GM12878 (cell line): ENCODE data around the gene DCLRE1C. TPM values are rescaled to one million over a fixed set of nuclear protein-coding genes. Genes with fewer than 3 reads are reported as not detected.

Source experiments
- ATAC-seq: fragments of 200-7000 bp; cut with Tn5 transposase; 3 replicates; pipeline ENCODE4 v1.9.1; 2020; ENCODE audit warnings: mild to moderate bottlenecking, moderate library complexity
- BruUV-seq: library from RNA; stranded (reverse); fragments of 400-500 nt; replicated peaks from 2 replicates; lab custom pipeline; 2021; lab: Mats Ljungman, UMichigan
- CTCF ChIA-PET: fragments of 300-600 bp; sonication (Branson Sonifier 250); formaldehyde crosslinking; extraction: SDS; loops from one replicate; lab custom pipeline; 2021; ENCODE audit warnings: inconsistent platforms; lab: Yijun Ruan, JAX
- POLR2A ChIA-PET: fragments of 350-600 bp; formaldehyde crosslinking; extraction: SDS; loops from one replicate; lab custom pipeline; 2021; ENCODE audit warnings: inconsistent platforms; lab: Charles Lee
- RAD21 ChIA-PET: fragments of 300-600 bp; sonication (Branson Sonifier 250); formaldehyde crosslinking; loops from one replicate; lab custom pipeline; 2023; ENCODE audit warnings: antibody characterized with exemption; ENCODE audit not compliant: unreplicated experiment; lab: Charles Lee
- SMC1A ChIA-PET: fragments of 300-600 bp; sonication (Branson Sonifier 250); formaldehyde crosslinking; loops from one replicate; lab custom pipeline; 2023; ENCODE audit not compliant: unreplicated experiment, uncharacterized antibody; lab: Charles Lee
- DNase-seq: peaks from one replicate; pipeline ENCODE4 v3.0.0-alpha.2; 2011; ENCODE audit warnings: low read depth, low spot score
- FAIRE-seq: peaks from 3 replicates; lab custom pipeline; 2011; peaks lifted over from hg19 to GRCh38; lab: Jason Lieb, UNC
- H2AFZ ChIP-seq: 2 replicates; pipeline ENCODE4 v1.6.0; 2011; ENCODE audit warnings: low read depth, low read length, control low read depth; ENCODE audit not compliant: control insufficient read depth
- H3K27ac ChIP-seq: 2 replicates; pipeline ENCODE4 v1.5.1; 2011; ENCODE audit warnings: control low read depth; ENCODE audit not compliant: control insufficient read depth, insufficient read depth
- H3K27me3 ChIP-seq, 2 experiments: replicated peaks in 1 of 2; 2 replicates each; pipeline versions ENCODE4 v1.6.0 to v1.6.1; 2011; ENCODE audit warnings: low read length in 1 of 2; ENCODE audit not compliant: control insufficient read depth in 2 of 2, insufficient read depth in 2 of 2
- H3K36me3 ChIP-seq, 2 experiments: 2 replicates each; pipeline ENCODE4 v1.5.1; 2011; ENCODE audit warnings: low read length in 1 of 2; ENCODE audit not compliant: control insufficient read depth in 2 of 2, insufficient read depth in 2 of 2
- H3K4me1 ChIP-seq: 2 replicates; pipeline ENCODE4 v1.6.1; 2011; ENCODE audit warnings: mild to moderate bottlenecking, low read length, moderate library complexity, mixed read lengths; ENCODE audit not compliant: control insufficient read depth, insufficient read depth
- H3K4me2 ChIP-seq: 2 replicates; pipeline ENCODE4 v1.6.0; 2011; ENCODE audit warnings: control low read depth; ENCODE audit not compliant: control insufficient read depth, insufficient read depth
- H3K4me3 ChIP-seq: fragments of 200-600 bp; sonication (generic); 2 replicates; pipeline ENCODE4 v1.5.1; 2016
- H3K79me2 ChIP-seq: 2 replicates; pipeline ENCODE4 v1.6.0; 2011; ENCODE audit warnings: low read length; ENCODE audit not compliant: control insufficient read depth, insufficient read depth
- H3K9ac ChIP-seq: 2 replicates; pipeline ENCODE4 v1.8.0; 2011; ENCODE audit warnings: low read length, control low read depth, mixed read lengths; ENCODE audit not compliant: control insufficient read depth, insufficient read depth
- H3K9me3 ChIP-seq: replicated peaks from 3 replicates; pipeline ENCODE4 v1.5.1; 2011; ENCODE audit warnings: mild to moderate bottlenecking, low read length; ENCODE audit not compliant: control insufficient read depth, insufficient read depth
- H4K20me1 ChIP-seq: 2 replicates; pipeline ENCODE4 v1.6.0; 2011; ENCODE audit not compliant: control insufficient read depth, insufficient read depth
- CREB1 ChIP-seq: IDR thresholded peaks from 2 replicates; pipeline ENCODE4 v1.6.1; 2012; ENCODE audit warnings: low read depth, mild to moderate bottlenecking, inconsistent platforms
- EZH2 ChIP-seq: IDR thresholded peaks from 2 replicates; pipeline ENCODE4 v1.6.1; 2012; ENCODE audit warnings: low read depth, mild to moderate bottlenecking, control low read depth, inconsistent platforms, low read length, borderline replicate concordance; ENCODE audit not compliant: control insufficient read depth
- FOXK2 ChIP-seq: fragments of 450-650 bp; IDR thresholded peaks from 2 replicates; pipeline ENCODE4 v1.6.1; 2017; ENCODE audit warnings: mild to moderate bottlenecking, moderate library complexity
- IRF4 ChIP-seq: IDR thresholded peaks from 2 replicates; pipeline ENCODE4 v1.6.1; 2011; ENCODE audit warnings: low read depth, low read length
- KAT2A ChIP-seq: conservative IDR thresholded peaks from 2 replicates; pipeline ENCODE4 v1.6.1; 2011; ENCODE audit warnings: low read depth, low read length; ENCODE audit not compliant: control insufficient read depth
- KDM1A ChIP-seq: fragments of 200-600 bp; sonication (generic); IDR thresholded peaks from 2 replicates; pipeline ENCODE4 v1.6.1; 2016; ENCODE audit warnings: borderline replicate concordance
- KLF5 ChIP-seq: fragments of 450-650 bp; IDR thresholded peaks from 2 replicates; pipeline ENCODE4 v1.6.1; 2014; ENCODE audit warnings: mild to moderate bottlenecking; ENCODE audit not compliant: partially characterized antibody
- MTA2 ChIP-seq: fragments of 450-650 bp; IDR thresholded peaks from 2 replicates; pipeline ENCODE4 v1.6.1; 2016; ENCODE audit warnings: low read depth, mild to moderate bottlenecking, moderate library complexity
- MTA3 ChIP-seq: IDR thresholded peaks from 2 replicates; pipeline ENCODE4 v1.6.1; 2012; ENCODE audit warnings: low read length, inconsistent platforms, borderline replicate concordance
- NFYA ChIP-seq: IDR thresholded peaks from 2 replicates; pipeline ENCODE4 v1.6.1; 2011; ENCODE audit warnings: low read depth, mild to moderate bottlenecking, low read length, improper control_type of control experiment, borderline replicate concordance
- NR2C1 ChIP-seq: fragments of 450-650 bp; IDR thresholded peaks from 2 replicates; pipeline ENCODE4 v1.6.1; 2017; ENCODE audit warnings: antibody characterized with exemption, mild to moderate bottlenecking, moderate library complexity
- POLR2A ChIP-seq: IDR thresholded peaks from 2 replicates; pipeline ENCODE4 v1.6.1; 2011; ENCODE audit warnings: low read depth, mild to moderate bottlenecking, low read length
- POLR2AphosphoS2 ChIP-seq: IDR thresholded peaks from 2 replicates; pipeline ENCODE4 v1.6.1; 2011; ENCODE audit warnings: low read depth, mild to moderate bottlenecking, low read length, improper control_type of control experiment, moderate library complexity
- SMAD5 ChIP-seq: IDR thresholded peaks from 2 replicates; pipeline ENCODE4 v1.6.1; 2016; ENCODE audit warnings: antibody characterized with exemption, low read depth
- SUZ12 ChIP-seq: fragments of 200-600 bp; sonication (generic); IDR thresholded peaks from one replicate; pipeline ENCODE4 v1.6.1; 2018; ENCODE audit warnings: antibody characterized with exemption, mild to moderate bottlenecking; ENCODE audit not compliant: unreplicated experiment
- TCF3 ChIP-seq: IDR thresholded peaks from 2 replicates; pipeline ENCODE4 v1.6.1; 2012; ENCODE audit warnings: low read depth, mild to moderate bottlenecking, low read length, borderline replicate concordance; ENCODE audit not compliant: insufficient read depth
- WGBS: methylation state at CpG from one replicate; pipeline ENCODE4 v1.1.6; 2016; ENCODE audit warnings: low lambda C conversion rate; ENCODE audit not compliant: insufficient replicate concordance, insufficient coverage; ENCODE audit errors: missing lambda C conversion rate; 5-methylcytosine and 5-hydroxymethylcytosine counted together
- in situ Hi-C: fragments of 300-500 bp; cut with MboI; formaldehyde crosslinking; loops from 9 replicates; pipeline ENCODE4 v1.14.3; 2018; ENCODE audit warnings: mixed read lengths
- intact Hi-C: fragments of 100-400 bp; cut with micrococcal nuclease; formaldehyde crosslinking; loops from one replicate; pipeline ENCODE4 v1.14.2; 2022; ENCODE audit not compliant: unreplicated experiment
- polyA plus RNA-seq, 11 experiments: library from polyadenylated mRNA; depleted of rRNA in 4 of 11; unstranded in 6 of 11; stranded (reverse) in 5 of 11; fragments of >200 nt; fragmentation: Nextera tagmentation in 4 of 11; fragmentation: Illumina TruSeq in 1 of 11; extraction: Ambion mirVana in 4 of 11; extraction: Trizol in 1 of 11; gene quantifications; 1 replicate in 1 of 11; 2 replicates in 10 of 11; pipeline versions ENCODE4 v1.2.1 to v1.2.3, GENCODE V29; 2011 to 2016; ENCODE audit warnings: inconsistent platforms in 2 of 11, missing spikeins in 2 of 11, low read depth in 1 of 11
- total RNA-seq, 4 experiments: library from RNA; depleted of rRNA in 3 of 4; stranded (reverse); fragments of >200 nt in 3 of 4; fragmentation: Illumina TruSeq in 1 of 4; extraction: Trizol in 1 of 4; gene quantifications; 2 replicates each; pipeline versions ENCODE4 v1.2.1 to v1.2.3, GENCODE V29; 2013 to 2021
- TF ChIP-seq, protein P1 (sequence below): IDR thresholded peaks from 2 replicates; pipeline ENCODE4 v1.6.1; 2011; ENCODE audit warnings: borderline replicate concordance, low read depth, mild to moderate bottlenecking, moderate library complexity, mixed read lengths, low read length; ENCODE audit not compliant: insufficient read depth; ENCODE audit errors: extremely low read length
- TF ChIP-seq, protein P2 (sequence below): IDR thresholded peaks from 2 replicates; pipeline ENCODE4 v1.6.1; 2012; ENCODE audit warnings: low read length, inconsistent platforms

The DCLRE1C gene
- total and polyA plus RNA-seq, 10 of the 15 experiments (the other 5 are each of a cell fraction or from before 2014, with no cell fraction given), result 15.7 to 43.4 (median 26.0) TPM

DNA sequence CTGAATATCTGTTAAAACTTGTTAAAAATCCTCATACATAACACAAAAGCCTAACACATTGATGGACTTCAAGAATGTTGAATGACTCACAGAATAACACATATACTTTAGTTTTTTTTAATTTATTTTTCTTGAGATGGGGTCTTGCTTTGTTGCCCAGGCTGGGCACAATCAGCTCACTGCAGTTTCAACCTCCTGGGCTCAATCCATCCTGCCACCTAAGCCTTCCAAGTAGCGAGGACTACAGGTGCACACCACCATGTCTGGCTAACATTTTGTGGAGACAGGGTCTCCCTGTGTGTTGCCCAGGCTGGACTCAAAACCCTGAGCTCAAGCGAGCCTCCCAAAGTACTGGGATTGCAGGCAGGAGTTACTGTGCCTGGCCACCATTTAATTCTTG, 47.1 kb downstream of the DCLRE1C start:
- Histone ChIP-seq H3K36me3 (peaks cover 15 to 39% of the 10 kb centered on the region in 2 experiments), H3K9me3 (no peaks in the 10 kb centered on the region; the same call in 2 of the 3 replicates), H3K79me2 (no peaks in the 10 kb centered on the region), H3K9ac (no peak overlapping the region), H3K27me3 (no peaks in the 10 kb centered on the region), H2AFZ (no peak overlapping the region), H4K20me1 (no peaks in the 10 kb centered on the region), H3K4me1 (no peaks in the 10 kb centered on the region), H3K4me2 (no peak overlapping the region), H3K4me3 (no peak overlapping the region), H3K27ac (no peak overlapping the region)
- FAIRE-seq (no peak), DNase-seq (no peak), ATAC-seq (no peak)
- CTCF ChIA-PET, result interaction anchor here (1.7 kb wide), 1 partner anchor 15 kb away, joined by 4 read pairs; no protein-coding TSS in a partner anchor
- TF ChIP-seq KLF5, result no peak
- no peak for TF ChIP-seq SMAD5
- TF ChIP-seq NFYA, result no peak
- peak; percentile 49 for TF ChIP-seq POLR2A
- TF ChIP-seq, protein P1, sequence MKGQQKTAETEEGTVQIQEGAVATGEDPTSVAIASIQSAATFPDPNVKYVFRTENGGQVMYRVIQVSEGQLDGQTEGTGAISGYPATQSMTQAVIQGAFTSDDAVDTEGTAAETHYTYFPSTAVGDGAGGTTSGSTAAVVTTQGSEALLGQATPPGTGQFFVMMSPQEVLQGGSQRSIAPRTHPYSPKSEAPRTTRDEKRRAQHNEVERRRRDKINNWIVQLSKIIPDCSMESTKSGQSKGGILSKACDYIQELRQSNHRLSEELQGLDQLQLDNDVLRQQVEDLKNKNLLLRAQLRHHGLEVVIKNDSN, result no peak
- intact Hi-C loops (no loop called here), in situ Hi-C loops (no loop called here)
- POLR2A ChIA-PET, result no interaction called here
- RAD21 ChIA-PET, result interaction anchor here (1.2 kb wide), 1 partner anchor 69 kb away, joined by 4 read pairs; the partner anchor contains the start of genes CDNF, HSPA14 and MSANTD7
- no TSS peak for BruUV-seq
- SMC1A ChIA-PET, result no interaction called here
- 96% methylated on average over 2 of the region's 2 CpGs for WGBS

DNA sequence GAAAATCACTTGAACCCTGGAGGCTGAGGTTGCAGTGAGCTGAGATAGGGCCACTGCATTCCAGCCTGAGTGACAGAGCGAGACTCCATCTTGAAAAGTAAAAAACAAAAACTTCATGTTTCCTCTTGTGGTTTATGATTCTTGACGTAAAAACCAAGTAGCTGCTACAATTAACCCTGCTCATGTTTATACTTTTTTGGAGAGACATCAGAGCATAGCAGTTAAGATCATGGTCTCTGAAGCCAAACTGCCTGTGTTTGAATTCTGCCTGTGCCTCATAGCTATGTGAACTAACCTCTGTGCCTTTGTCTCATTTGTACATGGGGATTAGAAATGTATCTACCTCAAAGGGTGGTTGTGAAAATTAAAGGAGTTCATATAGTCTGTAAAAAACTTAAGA, 48.0 kb downstream of the DCLRE1C start:
- WGBS, result 96% methylated on average over 2 of the region's 2 CpGs
- Histone ChIP-seq H3K9me3 (no peaks in the 10 kb centered on the region; the same call in 2 of the 3 replicates), H3K27ac (no peak overlapping the region), H3K36me3 (peaks cover 13 to 36% of the 10 kb centered on the region in 2 experiments), H3K4me1 (no peaks in the 10 kb centered on the region), H3K4me3 (no peak overlapping the region), H3K79me2 (no peaks in the 10 kb centered on the region), H2AFZ (no peak overlapping the region), H3K4me2 (no peak overlapping the region), H3K27me3 (no peaks in the 10 kb centered on the region), H3K9ac (no peak overlapping the region), H4K20me1 (no peaks in the 10 kb centered on the region)
- intact Hi-C loops, result no loop called here
- BruUV-seq, result no TSS peak
- RAD21 ChIA-PET, result no interaction called here
- POLR2A ChIA-PET, result no interaction called here
- CTCF ChIA-PET, result interaction anchor here (1.4 to 5.2 kb wide), 5 partner anchors 16 to 46 kb away, joined by 4 to 31 read pairs (median 6); no protein-coding TSS in a partner anchor
- in situ Hi-C loops, result no loop called here
- SMC1A ChIA-PET, result interaction anchor here (0.7 to 1.7 kb wide), 4 partner anchors 16 to 55 kb away, joined by 3 to 6 read pairs (median 3); no protein-coding TSS in a partner anchor
- FAIRE-seq (no peak), DNase-seq (no peak), ATAC-seq (no peak)
- no peak for TF ChIP-seq NR2C1
- no peak for TF ChIP-seq SUZ12
- TF ChIP-seq EZH2, result no peak
- no peak for TF ChIP-seq KAT2A
- no peak for TF ChIP-seq CREB1
- TF ChIP-seq, protein P2, sequence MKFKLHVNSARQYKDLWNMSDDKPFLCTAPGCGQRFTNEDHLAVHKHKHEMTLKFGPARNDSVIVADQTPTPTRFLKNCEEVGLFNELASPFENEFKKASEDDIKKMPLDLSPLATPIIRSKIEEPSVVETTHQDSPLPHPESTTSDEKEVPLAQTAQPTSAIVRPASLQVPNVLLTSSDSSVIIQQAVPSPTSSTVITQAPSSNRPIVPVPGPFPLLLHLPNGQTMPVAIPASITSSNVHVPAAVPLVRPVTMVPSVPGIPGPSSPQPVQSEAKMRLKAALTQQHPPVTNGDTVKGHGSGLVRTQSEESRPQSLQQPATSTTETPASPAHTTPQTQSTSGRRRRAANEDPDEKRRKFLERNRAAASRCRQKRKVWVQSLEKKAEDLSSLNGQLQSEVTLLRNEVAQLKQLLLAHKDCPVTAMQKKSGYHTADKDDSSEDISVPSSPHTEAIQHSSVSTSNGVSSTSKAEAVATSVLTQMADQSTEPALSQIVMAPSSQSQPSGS, result no peak
- TF ChIP-seq MTA3, result no peak
- TF ChIP-seq IRF4, result no peak
- TF ChIP-seq MTA2, result no peak
- no peak for TF ChIP-seq TCF3
- TF ChIP-seq FOXK2, result no peak
- no peak for TF ChIP-seq POLR2AphosphoS2
- no peak for TF ChIP-seq KDM1A
